Spleen (tissue), 11 donors: ENCODE data around the gene SLC41A3. TPM values are rescaled to one million over a fixed set of nuclear protein-coding genes. Genes with fewer than 3 reads are reported as not detected.

Source experiments
- DNase-seq: peaks from one replicate; pipeline ENCODE4 v3.0.0-alpha.2; 2020
- H3K27ac ChIP-seq, 8 donors: fragments of 200-600 bp; sonication (generic) in 7 of 8; 1 replicate in 4 of 8; 2 replicates in 4 of 8; pipeline versions ENCODE4 v1.5.0 to v1.8.0; 2016 to 2021; ENCODE audit warnings: inconsistent platforms in 4 of 8, mild to moderate bottlenecking in 4 of 8, moderate library complexity in 1 of 8
- H3K27me3 ChIP-seq, 7 donors: fragments of 200-600 bp; sonication (generic) in 6 of 7; replicated peaks in 1 of 7; 1 replicate in 4 of 7; 2 replicates in 3 of 7; pipeline versions ENCODE4 v1.5.0 to v1.8.0; 2016 to 2021; ENCODE audit warnings: inconsistent platforms in 3 of 7, mild to moderate bottlenecking in 1 of 7
- H3K36me3 ChIP-seq, 6 donors: fragments of 200-600 bp; sonication (generic) in 5 of 6; 1 replicate in 4 of 6; 2 replicates in 2 of 6; pipeline versions ENCODE4 v1.5.0 to v1.8.0; 2016 to 2021; ENCODE audit warnings: inconsistent platforms in 2 of 6
- H3K4me1 ChIP-seq, 6 donors: fragments of 200-600 bp; sonication (generic) in 5 of 6; 1 replicate in 3 of 6; 2 replicates in 3 of 6; pipeline versions ENCODE4 v1.5.0 to v1.8.0; 2016 to 2021; ENCODE audit warnings: inconsistent platforms in 3 of 6
- H3K4me3 ChIP-seq, 8 donors: fragments of 200-600 bp; sonication (generic) in 7 of 8; 1 replicate in 4 of 8; 2 replicates in 4 of 8; pipeline versions ENCODE4 v1.5.0 to v1.8.0; 2016 to 2021; ENCODE audit warnings: inconsistent platforms in 4 of 8, mild to moderate bottlenecking in 4 of 8, moderate library complexity in 2 of 8
- H3K9me3 ChIP-seq, 8 donors: fragments of 200-600 bp; sonication (generic) in 7 of 8; 1 replicate in 4 of 8; 2 replicates in 4 of 8; pipeline versions ENCODE4 v1.5.0 to v1.8.0; 2016 to 2021; ENCODE audit warnings: inconsistent platforms in 4 of 8
- CTCF ChIP-seq, 11 experiments: fragments of 200-600 bp in 7 of 11; fragments of 450-650 bp in 4 of 11; sonication (generic) in 4 of 11; IDR thresholded peaks in 8 of 11; conservative IDR thresholded peaks in 3 of 11; 1 replicate in 7 of 11; 2 replicates in 4 of 11; pipeline versions ENCODE4 v1.4.0 to v1.8.0; 2016 to 2021; ENCODE audit warnings: antibody characterized with exemption in 11 of 11, inconsistent platforms in 4 of 11, mild to moderate bottlenecking in 1 of 11
- POLR2A ChIP-seq, 3 donors: fragments of 450-650 bp; IDR thresholded peaks; one replicate each; pipeline ENCODE4 v1.5.1; 2017; ENCODE audit warnings: antibody characterized with exemption in 3 of 3, mild to moderate bottlenecking in 1 of 3
- POLR2AphosphoS5 ChIP-seq, 3 donors: sonication (generic); formaldehyde crosslinking; IDR thresholded peaks; one replicate each; pipeline ENCODE4 v1.5.1; 2017; ENCODE audit warnings: antibody characterized with exemption in 3 of 3
- WGBS, 5 donors: extraction: QIAGEN DNeasy Blood & Tissue Kit in 3 of 5; methylation state at CpG; one replicate each; pipeline versions ENCODE4 v1.1.5 to v1.1.7; 2013 to 2018; 5-methylcytosine and 5-hydroxymethylcytosine counted together
- intact Hi-C: fragments of 100-400 bp; cut with DNase I; formaldehyde crosslinking; loops from one replicate; pipeline ENCODE4 v1.15.0; 2023; ENCODE audit warnings: low total_unique reads
- polyA plus RNA-seq, 3 donors: library from polyadenylated mRNA; stranded (reverse); fragments of 200-250 nt; gene quantifications; one replicate each; pipeline ENCODE4 v1.2.1, GENCODE V29; 2013
- total RNA-seq, 7 donors: library from RNA; depleted of rRNA in 3 of 7; stranded (reverse); fragments of >200 nt in 3 of 7; fragmentation: NEBNext Ultra II Directional in 4 of 7; extraction: Animal tissue kit (Norgen Biotek cat#: 25700) in 4 of 7; gene quantifications; one replicate each; pipeline versions ENCODE4 v1.1.0 to v1.2.1, GENCODE V29; 2016 to 2021
- donor health status: healthy with polysubstance abuse.
- donor health status: DM: no; HTN: no; CAD: no; lungs with moderate emphysema.
- donor health status: DM: no; HTN: no; CAD: no.
- donor health status: Bipolar disorder and iron deficiency.
- donor health status: healthy.
- donor health status: DM: no; HTN: no; CAD: no.
- donor health status: DM: yes; HTN: yes; CAD: no.

SLC41A3 gene
- total and polyA plus RNA-seq, 10 donors: 16.3 to 43.7 (median 33.7) TPM

- H3K27ac ChIP-seq: no peak overlapping the region
- H3K36me3 ChIP-seq: peaks cover 2 to 86% (median 31%) of the 10 kb centered on the region in 6 donors
- peaks cover 5 to 23% (median 19%) of the 10 kb centered on the region in 8 donors for H3K9me3 ChIP-seq
- no peak for DNase-seq
- intact Hi-C loops: no loop called here
- TF ChIP-seq CTCF (IDR thresholded peaks at IDR 0.05 in 8 of 11, conservative IDR thresholded peaks at IDR 0.05 in 3 of 11) (no peak), POLR2AphosphoS5 (IDR thresholded peaks at IDR 0.05) (no peak), POLR2A (IDR thresholded peaks at IDR 0.05) (no peak)
- no peaks in the 10 kb centered on the region for H3K27me3 ChIP-seq
- H3K4me1 ChIP-seq: no peaks in the 10 kb centered on the region
- 90 to 98% (median 93%) methylated on average over 4 of the region's 4 CpGs for WGBS, 5 donors
- no peak overlapping the region for H3K4me3 ChIP-seq
Observed at GRCh38 chr3:126028096-126028495, 55.8 kb downstream of the SLC41A3 start.

GRCh38 chr3:126026761-126027160 is 57.2 kb downstream of the SLC41A3 start:
- WGBS, 5 donors: 77 to 95% (median 88%) methylated on average over 6 of the region's 6 CpGs

GRCh38 chr3:126026277-126026751 is 57.6 kb downstream of the SLC41A3 start:
- WGBS, 5 donors: 71 to 82% (median 79%) methylated on average over 8 to 11 of the region's 11 CpGs
- intact Hi-C loops: no loop called here
- Histone ChIP-seq H3K36me3 (peaks cover 2 to 85% (median 28%) of the 10 kb centered on the region in 6 donors), H3K27ac (peak overlapping the region in 1 of 8 donors; percentile 36), H3K9me3 (peaks cover 5 to 23% (median 19%) of the 10 kb centered on the region in 8 donors), H3K27me3 (no peaks in the 10 kb centered on the region), H3K4me3 (no peak overlapping the region), H3K4me1 (no peaks in the 10 kb centered on the region)
- DNase-seq: no peak
- TF ChIP-seq POLR2AphosphoS5 (IDR thresholded peaks at IDR 0.05) (no peak), CTCF (IDR thresholded peaks at IDR 0.05 in 8 of 11, conservative IDR thresholded peaks at IDR 0.05 in 3 of 11) (no peak), POLR2A (IDR thresholded peaks at IDR 0.05) (no peak)

More at GRCh38 chr3:126026761-126027160, 57.2 kb downstream of the SLC41A3 start:
- Histone ChIP-seq H3K27ac (peak overlapping the region in 1 of 8 donors; percentile 36), H3K36me3 (peaks cover 2 to 86% (median 28%) of the 10 kb centered on the region in 6 donors), H3K9me3 (peaks cover 5 to 23% (median 19%) of the 10 kb centered on the region in 8 donors), H3K27me3 (no peaks in the 10 kb centered on the region), H3K4me3 (no peak overlapping the region), H3K4me1 (no peaks in the 10 kb centered on the region)
- TF ChIP-seq CTCF (IDR thresholded peaks at IDR 0.05 in 8 of 11, conservative IDR thresholded peaks at IDR 0.05 in 3 of 11): no peak
- TF ChIP-seq POLR2AphosphoS5 (IDR thresholded peaks at IDR 0.05): no peak
- TF ChIP-seq POLR2A (IDR thresholded peaks at IDR 0.05): no peak
- DNase-seq: no peak
- intact Hi-C loops: no loop called here

GRCh38 chr3:126025862-126026261 is 58.1 kb downstream of the SLC41A3 start:
- TF ChIP-seq POLR2A (IDR thresholded peaks at IDR 0.05): no peak
- TF ChIP-seq CTCF (IDR thresholded peaks at IDR 0.05 in 8 of 11, conservative IDR thresholded peaks at IDR 0.05 in 3 of 11): no peak
- TF ChIP-seq POLR2AphosphoS5 (IDR thresholded peaks at IDR 0.05): no peak
- H3K36me3 ChIP-seq: peaks cover 2 to 87% (median 28%) of the 10 kb centered on the region in 6 donors
- peak overlapping the region in 1 of 8 donors; percentile 36 for H3K27ac ChIP-seq
- WGBS, 5 donors: 83 to 91% (median 87%) methylated on average over 4 of the region's 4 CpGs
- H3K4me1 ChIP-seq: no peaks in the 10 kb centered on the region
- peaks cover 5 to 23% (median 19%) of the 10 kb centered on the region in 8 donors for H3K9me3 ChIP-seq
- intact Hi-C loops: no loop called here
- H3K4me3 ChIP-seq: no peak overlapping the region
- no peak for DNase-seq
- H3K27me3 ChIP-seq: no peaks in the 10 kb centered on the region
